ENCODE results near the gene TAAR5.
"Not testable (repeated sequence)": the region's sequence is repeated elsewhere in the genome, so short reads cannot be mapped to it uniquely, and the experiment has no call there.

The TAAR5 gene

DNA sequence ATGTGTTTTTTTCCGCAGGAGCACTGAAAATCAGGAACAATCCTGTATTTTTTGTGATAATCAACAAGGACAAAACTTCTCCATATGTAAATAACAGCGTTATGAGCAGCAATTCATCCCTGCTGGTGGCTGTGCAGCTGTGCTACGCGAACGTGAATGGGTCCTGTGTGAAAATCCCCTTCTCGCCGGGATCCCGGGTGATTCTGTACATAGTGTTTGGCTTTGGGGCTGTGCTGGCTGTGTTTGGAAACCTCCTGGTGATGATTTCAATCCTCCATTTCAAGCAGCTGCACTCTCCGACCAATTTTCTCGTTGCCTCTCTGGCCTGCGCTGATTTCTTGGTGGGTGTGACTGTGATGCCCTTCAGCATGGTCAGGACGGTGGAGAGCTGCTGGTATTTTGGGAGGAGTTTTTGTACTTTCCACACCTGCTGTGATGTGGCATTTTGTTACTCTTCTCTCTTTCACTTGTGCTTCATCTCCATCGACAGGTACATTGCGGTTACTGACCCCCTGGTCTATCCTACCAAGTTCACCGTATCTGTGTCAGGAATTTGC lies 19.2 kb downstream of the TAAR5 start, which contains the start of gene TAAR6:
TSS of gene TAAR6 (plus strand) at position 102 of the 557 bp plus-strand sequence. CDS start at position 102, 0 bp downstream.
- no peak for DNase-seq (ENCODE audit: low spot score)

DNA sequence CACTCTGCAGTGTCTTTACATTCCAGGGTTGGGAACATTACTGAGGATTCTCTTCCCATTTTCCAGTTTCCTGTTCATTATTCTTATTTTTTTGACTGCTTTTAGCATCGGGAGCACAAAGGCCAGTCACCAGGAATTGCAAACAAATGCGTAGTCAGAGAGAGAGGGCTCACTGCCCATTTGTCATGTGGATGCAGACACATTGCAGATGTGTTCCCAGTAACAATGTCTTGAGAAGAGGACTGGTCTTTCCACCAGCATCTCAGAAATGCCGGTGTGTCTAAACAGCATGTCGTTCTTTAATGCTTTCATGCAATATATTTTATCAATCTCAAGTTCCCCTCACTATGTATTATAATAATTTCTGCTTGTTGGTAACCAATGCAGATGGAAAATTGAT lies 20.4 kb downstream of the TAAR5 start:
- no peak for DNase-seq (ENCODE audit: low spot score)

DNA sequence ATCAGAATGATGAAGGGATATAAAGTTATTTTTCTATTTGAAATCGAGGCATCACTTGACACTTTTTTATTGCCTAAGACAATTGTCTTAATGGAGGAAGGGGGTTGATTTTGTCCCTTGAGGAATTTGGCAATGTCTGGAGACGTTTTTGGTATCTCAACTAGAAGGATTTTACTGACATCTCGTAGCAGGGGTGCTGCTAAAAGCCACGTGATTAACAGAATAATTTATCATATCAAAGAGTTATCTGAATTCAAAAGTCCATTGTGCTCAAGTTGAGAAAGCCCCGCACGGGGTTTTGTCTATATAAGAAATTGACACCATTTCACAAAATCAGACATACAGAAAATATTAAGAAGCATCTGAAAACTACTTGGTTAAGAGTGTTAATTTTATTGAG lies 20.9 kb downstream of the TAAR5 start:
- no peak for DNase-seq (ENCODE audit: low spot score)

DNA sequence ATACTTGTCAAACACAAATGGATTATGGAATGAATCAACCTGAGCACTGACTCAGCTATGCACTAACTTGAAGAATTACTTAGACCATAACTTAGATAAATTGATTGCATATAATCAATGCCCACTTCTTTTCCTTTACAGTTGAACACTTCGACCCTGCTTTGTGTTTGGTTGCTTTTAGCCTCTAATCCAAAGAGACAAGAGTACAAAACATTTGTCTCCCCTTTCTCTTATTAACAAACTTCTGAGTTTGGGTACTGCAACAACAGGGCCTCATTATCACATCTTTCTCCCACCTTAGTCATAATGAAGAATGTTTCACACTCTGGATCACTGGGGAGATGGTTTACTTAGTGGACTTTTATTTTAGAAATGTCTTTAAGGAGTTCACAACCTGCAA lies 22.0 kb downstream of the TAAR5 start:
- DNase-seq (ENCODE audit: low spot score) = no peak

DNA sequence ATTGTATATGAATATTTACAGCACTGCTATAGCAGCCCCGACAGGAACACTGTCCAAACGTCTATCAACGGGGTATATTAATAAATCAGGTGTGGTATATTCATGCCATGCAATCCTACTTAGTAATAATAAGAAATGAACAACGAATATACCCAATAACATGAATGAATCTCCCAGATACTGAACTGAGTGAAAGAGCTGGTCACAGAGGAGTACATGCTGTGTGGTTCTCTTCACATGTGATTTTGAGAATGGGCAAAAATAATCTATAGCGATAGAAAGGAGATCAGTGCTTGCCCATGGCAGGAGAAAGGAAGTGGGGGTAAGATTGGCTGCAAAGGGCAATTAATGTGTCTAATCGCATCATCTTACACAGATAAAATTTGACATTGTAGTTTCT lies 23.1 kb downstream of the TAAR5 start:
- DNase-seq (ENCODE audit: low spot score) = no peak

DNA sequence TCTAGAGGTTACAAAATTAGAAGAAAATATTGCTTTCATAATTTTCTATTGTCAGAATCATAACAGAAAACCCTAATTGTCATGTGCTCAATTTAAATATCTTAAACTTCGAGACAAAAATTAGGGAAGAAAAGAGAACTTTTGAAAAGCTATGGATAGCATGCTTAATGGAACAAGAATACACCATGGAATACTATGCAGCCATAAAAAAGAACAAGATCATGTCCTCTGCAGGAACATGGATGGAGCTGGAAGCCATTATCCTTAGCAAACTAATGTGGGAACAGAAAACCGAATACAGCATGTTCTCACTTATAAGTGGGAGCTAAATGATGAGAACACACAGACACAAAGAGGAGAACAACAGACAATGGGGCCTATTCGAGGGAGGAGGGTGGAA lies 29.5 kb downstream of the TAAR5 start:
- not testable (repeated sequence) for DNase-seq (ENCODE audit: low spot score)

DNA sequence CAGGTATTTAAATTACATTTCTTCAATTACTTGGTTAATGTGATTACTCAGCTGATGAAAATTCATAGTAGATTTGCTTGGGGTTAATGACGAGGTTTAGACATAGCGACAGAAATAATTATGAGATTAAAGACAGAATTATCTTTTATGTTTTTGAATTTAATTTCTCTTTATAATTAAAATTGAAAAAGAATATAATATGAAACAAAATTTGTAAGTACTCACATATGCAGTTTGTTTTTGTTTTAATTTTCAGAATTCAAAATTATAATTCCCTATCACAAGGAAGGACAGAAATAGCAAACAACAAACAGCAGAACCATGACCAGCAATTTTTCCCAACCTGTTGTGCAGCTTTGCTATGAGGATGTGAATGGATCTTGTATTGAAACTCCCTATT lies 37.2 kb downstream of the TAAR5 start, which contains the start of gene TAAR8:
TSS of gene TAAR8 (plus strand) at position 301 of the 400 bp plus-strand sequence. CDS start at position 322, 21 bp downstream.
- no peak for DNase-seq (ENCODE audit: low spot score)

DNA sequence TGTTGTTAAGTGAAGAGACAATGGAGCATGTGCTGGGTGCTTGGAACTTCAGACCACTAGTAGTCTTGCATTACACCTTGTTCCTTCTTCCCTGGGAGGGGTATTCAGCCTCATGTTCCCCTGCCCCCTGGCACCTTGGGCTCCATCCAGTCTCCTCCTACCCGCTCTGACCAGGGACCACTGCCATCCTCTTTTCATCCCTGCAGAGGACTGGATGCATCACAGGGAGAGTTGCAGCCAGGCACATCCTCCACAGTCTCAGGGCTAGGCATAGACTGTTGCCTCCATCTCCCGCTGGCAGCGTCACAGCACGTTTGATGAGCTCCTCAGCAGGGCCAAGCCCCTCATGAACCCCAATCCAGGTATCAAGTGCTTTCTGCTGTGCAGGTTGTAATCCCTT lies 38.3 kb downstream of the TAAR5 start:
- no peak for DNase-seq (ENCODE audit: low spot score)

DNA sequence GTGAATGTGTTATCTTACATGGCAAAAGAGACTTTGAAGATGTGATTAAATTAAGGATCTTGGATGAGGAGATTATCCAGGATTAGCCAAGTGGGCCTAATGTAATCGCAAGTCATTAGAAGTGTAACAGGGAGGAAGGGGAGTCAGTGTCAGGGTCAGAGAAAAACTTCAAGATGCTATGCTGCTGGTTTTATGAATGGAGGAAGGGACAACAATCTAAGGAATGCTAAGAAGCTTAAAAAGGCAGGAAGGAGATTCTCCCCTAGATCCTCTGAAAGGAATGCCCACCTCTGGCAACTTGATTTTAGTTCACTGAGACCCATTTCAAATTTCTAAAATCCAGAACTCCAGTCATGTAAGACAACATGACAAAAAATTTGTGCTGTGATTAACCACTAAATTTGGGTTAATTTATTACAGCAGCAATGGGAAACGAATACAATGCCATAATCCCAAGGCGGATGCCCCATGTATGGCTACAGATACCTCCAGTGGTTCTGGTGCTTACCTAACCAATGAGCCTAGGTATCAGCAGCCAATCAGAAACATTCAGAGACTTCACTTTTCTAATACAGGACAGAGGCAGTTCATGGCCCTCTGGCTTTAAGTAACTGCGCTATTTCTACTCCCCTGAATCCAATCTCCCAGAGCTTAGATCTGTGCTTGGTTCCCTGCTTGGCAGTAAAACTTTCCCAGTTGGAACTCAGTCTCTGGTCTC lies 40.6 kb downstream of the TAAR5 start:
- no peak for DNase-seq (ENCODE audit: low spot score)

DNA sequence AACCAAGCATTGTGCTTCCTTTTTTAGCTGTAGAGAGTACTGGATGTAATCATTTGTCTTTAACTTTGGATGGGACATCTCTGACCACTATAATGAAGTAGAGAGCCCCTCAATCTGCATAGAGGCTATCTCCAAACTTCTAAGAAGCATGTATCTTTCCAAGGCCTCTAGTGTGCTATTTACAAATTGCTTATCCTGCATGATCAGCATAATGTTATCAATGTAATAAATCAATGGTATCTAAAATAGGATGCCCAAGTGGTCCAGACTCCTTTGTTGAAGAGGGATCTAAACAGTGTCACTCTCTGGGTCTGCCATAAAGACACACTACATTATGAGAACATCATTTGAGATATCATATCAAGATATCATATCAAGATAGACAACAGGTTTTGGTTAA lies 44.7 kb downstream of the TAAR5 start:
- no peak for DNase-seq (ENCODE audit: low spot score)
